GM23338 (cell line): Measurements from ENCODE around the gene AKAP13. TPM values are rescaled to one million over a fixed set of nuclear protein-coding genes. Genes with fewer than 3 reads are reported as not detected.

Source experiments
- ATAC-seq: fragments of 200-7000 bp; cut with Tn5 transposase; 3 replicates; pipeline ENCODE4 v1.9.1; 2020
- DNase-seq: peaks from one replicate; pipeline ENCODE4 v3.0.0-alpha.2; 2015; ENCODE audit warnings: low spot score
- H2AFZ ChIP-seq: fragments of 200-600 bp; sonication (generic); 2 replicates; pipeline ENCODE4 v1.8.0; 2016; ENCODE audit warnings: antibody characterized with exemption, mild to moderate bottlenecking, moderate library complexity
- H3F3A ChIP-seq: fragments of 200-600 bp; sonication (generic); replicated peaks from 2 replicates; pipeline ENCODE4 v1.8.0; 2017; ENCODE audit warnings: antibody characterized with exemption, mixed run types, low read depth
- H3K27ac ChIP-seq: fragments of 200-600 bp; sonication (generic); 2 replicates; pipeline ENCODE4 v1.6.1; 2016; ENCODE audit warnings: low read depth
- H3K27me3 ChIP-seq: fragments of 200-600 bp; sonication (generic); 2 replicates; pipeline ENCODE4 v1.8.0; 2016; ENCODE audit warnings: mild to moderate bottlenecking, mixed run types, moderate library complexity; ENCODE audit not compliant: insufficient read depth
- H3K36me3 ChIP-seq: fragments of 200-600 bp; sonication (generic); 2 replicates; pipeline ENCODE4 v1.8.0; 2016; ENCODE audit warnings: mild to moderate bottlenecking; ENCODE audit not compliant: insufficient read depth
- H3K4me1 ChIP-seq: fragments of 200-600 bp; sonication (generic); 2 replicates; pipeline ENCODE4 v1.8.0; 2016; ENCODE audit warnings: mild to moderate bottlenecking, moderate library complexity; ENCODE audit not compliant: insufficient read depth
- H3K4me2 ChIP-seq: fragments of 200-600 bp; sonication (generic); 2 replicates; pipeline ENCODE4 v1.7.1; 2017; ENCODE audit warnings: mixed run types
- H3K4me3 ChIP-seq: fragments of 200-600 bp; sonication (generic); 2 replicates; pipeline ENCODE4 v1.6.1; 2016; ENCODE audit warnings: mixed run types
- H3K79me2 ChIP-seq: fragments of 200-600 bp; sonication (generic); replicated peaks from 2 replicates; pipeline ENCODE4 v1.8.0; 2017; ENCODE audit warnings: mild to moderate bottlenecking; ENCODE audit not compliant: insufficient read depth
- H3K9me2 ChIP-seq: fragments of 200-600 bp; sonication (generic); 2 replicates; pipeline ENCODE4 v1.8.0; 2017; ENCODE audit not compliant: insufficient read depth
- H4K20me1 ChIP-seq: fragments of 200-600 bp; sonication (generic); replicated peaks from 2 replicates; pipeline ENCODE4 v1.8.0; 2017; ENCODE audit warnings: mild to moderate bottlenecking; ENCODE audit not compliant: insufficient read depth
- H3K27ac Mint-ChIP-seq: 2 replicates; pipeline ENCODE4 v1.8.0; 2020; ENCODE audit warnings: inconsistent platforms, mild to moderate bottlenecking, moderate library complexity, mixed read lengths
- H3K27me3 Mint-ChIP-seq: 3 replicates; pipeline ENCODE4 v1.8.0; 2022; ENCODE audit warnings: low read depth, mild to moderate bottlenecking, moderate library complexity, mixed read lengths, inconsistent platforms; ENCODE audit not compliant: insufficient read depth, poor library complexity
- H3K36me3 Mint-ChIP-seq: 3 replicates; pipeline ENCODE4 v1.8.0; 2021; ENCODE audit warnings: low read depth, mild to moderate bottlenecking, inconsistent platforms, moderate library complexity, mixed read lengths
- H3K4me1 Mint-ChIP-seq: 3 replicates; pipeline ENCODE4 v1.8.0; 2020; ENCODE audit warnings: mild to moderate bottlenecking, inconsistent platforms, mixed read lengths
- H3K4me3 Mint-ChIP-seq: 3 replicates; pipeline ENCODE4 v1.8.0; 2021; ENCODE audit warnings: moderate library complexity, mild to moderate bottlenecking, inconsistent platforms, mixed read lengths
- H3K9me3 Mint-ChIP-seq: 3 replicates; pipeline ENCODE4 v1.8.0; 2020; ENCODE audit warnings: moderate library complexity, mild to moderate bottlenecking, inconsistent platforms, mixed read lengths
- CREB1 ChIP-seq: fragments of 250-450 bp; sonication (Bioruptor Pico); IDR thresholded peaks from 2 replicates; pipeline ENCODE4 v1.5.0; 2020; ENCODE audit warnings: low read depth, mild to moderate bottlenecking, moderate library complexity
- CTCF ChIP-seq, 2 experiments: fragments of 200-600 bp in 1 of 2; sonication (generic) in 1 of 2; conservative IDR thresholded peaks; 2 replicates each; pipeline versions ENCODE4 v1.5.1 to v1.6.1; 2016 to 2017; ENCODE audit warnings: antibody characterized with exemption in 2 of 2, low read depth in 2 of 2, mild to moderate bottlenecking in 2 of 2, moderate library complexity in 1 of 2
- ETS1 ChIP-seq: IDR thresholded peaks from 2 replicates; pipeline ENCODE4 v1.6.1; 2016; ENCODE audit warnings: antibody characterized with exemption
- EZH2 ChIP-seq: fragments of 200-600 bp; sonication (generic); IDR thresholded peaks from one replicate; pipeline ENCODE4 v1.8.0; 2017; ENCODE audit warnings: antibody characterized with exemption, mild to moderate bottlenecking, low read depth; ENCODE audit not compliant: unreplicated experiment
- EZH2phosphoT487 ChIP-seq: fragments of 200-600 bp; sonication (generic); IDR thresholded peaks from one replicate; pipeline ENCODE4 v1.8.1; 2018; ENCODE audit warnings: antibody characterized with exemption; ENCODE audit not compliant: unreplicated experiment
- JUNB ChIP-seq: IDR thresholded peaks from one replicate; pipeline ENCODE4 v1.6.1; 2016; ENCODE audit warnings: antibody characterized with exemption; ENCODE audit not compliant: unreplicated experiment
- NANOG ChIP-seq: IDR thresholded peaks from 2 replicates; pipeline ENCODE4 v1.6.1; 2016; ENCODE audit warnings: antibody characterized with exemption, borderline replicate concordance
- POLR2AphosphoS5 ChIP-seq: IDR thresholded peaks from 2 replicates; pipeline ENCODE4 v1.6.1; 2016; ENCODE audit warnings: antibody characterized with exemption, low read depth
- STAT1 ChIP-seq: IDR thresholded peaks from one replicate; pipeline ENCODE4 v1.6.1; 2016; ENCODE audit warnings: antibody characterized with exemption; ENCODE audit not compliant: unreplicated experiment
- ZNF114 ChIP-seq: fragments of 250-450 bp; sonication (Bioruptor Pico); IDR thresholded peaks from 2 replicates; pipeline ENCODE4 v1.5.0; 2020; ENCODE audit warnings: mild to moderate bottlenecking, moderate library complexity
- ZNF331 ChIP-seq: fragments of 250-450 bp; sonication (Bioruptor Pico); IDR thresholded peaks from 2 replicates; pipeline ENCODE4 v1.5.0; 2020; ENCODE audit warnings: low read depth, mild to moderate bottlenecking, moderate library complexity
- polyA plus RNA-seq: library from polyadenylated mRNA; unstranded; fragments of >200 nt; fragmentation: Nextera tagmentation; extraction: Ambion mirVana; gene quantifications from 2 replicates; pipeline ENCODE4 v1.2.1, GENCODE V29; 2016
- total RNA-seq: library from RNA; depleted of rRNA; stranded (reverse); fragments of >200 nt; shearing (Covaris generic); gene quantifications from 2 replicates; pipeline ENCODE4 v1.2.3, GENCODE V29; 2014
- TF ChIP-seq, protein P1 (sequence below): fragments of 250-450 bp; sonication (Bioruptor Pico); IDR thresholded peaks from 2 replicates; pipeline ENCODE4 v1.5.0; 2020; ENCODE audit warnings: mild to moderate bottlenecking, moderate library complexity

Gene AKAP13
- total and polyA plus RNA-seq, 2 experiments from 2014 or later = 46.2 to 60.7 TPM

DNA sequence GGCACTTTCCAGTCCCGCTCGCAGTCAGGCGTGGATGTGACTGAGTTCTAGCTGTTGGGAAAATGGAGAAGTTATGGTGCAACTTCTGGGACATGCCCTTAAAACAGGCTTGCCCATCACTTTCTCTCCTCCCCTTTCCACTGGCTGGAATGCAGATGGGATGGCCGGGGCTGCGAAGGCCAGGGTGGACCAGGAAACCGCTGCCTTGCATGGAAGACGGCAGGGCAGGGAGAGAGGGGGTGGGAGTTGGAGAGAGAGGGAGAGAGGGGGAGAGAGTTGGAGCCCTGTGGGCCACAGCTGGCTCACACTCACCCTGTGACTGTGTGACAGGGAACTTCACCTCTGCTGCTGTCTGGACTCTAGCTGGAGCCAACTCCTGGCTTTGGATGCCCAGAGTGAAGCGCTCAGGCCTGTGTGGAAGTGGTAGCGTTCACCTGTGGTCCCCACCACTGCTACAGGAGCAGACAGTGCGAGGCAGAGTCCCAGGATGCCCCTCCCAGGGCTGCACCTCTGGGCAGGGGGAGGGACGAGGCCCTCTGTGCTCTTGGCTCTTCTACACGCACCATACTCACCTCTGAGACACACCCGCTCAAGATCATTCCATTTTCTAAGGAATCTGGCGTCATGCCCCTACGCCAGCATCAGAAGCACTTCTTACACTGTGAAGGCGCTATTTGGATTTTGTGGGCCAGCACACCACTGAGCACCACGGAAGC is 377.7 kb downstream of the AKAP13 start:
- no peak overlapping the region for H3K27ac ChIP-seq
- peaks cover 17% of the 10 kb centered on the region for H3K4me1 Mint-ChIP-seq
- H2AFZ ChIP-seq = no peak overlapping the region
- peaks cover 30% of the 10 kb centered on the region for H3K36me3 Mint-ChIP-seq
- H3K4me3 Mint-ChIP-seq = no peak overlapping the region
- TF ChIP-seq POLR2AphosphoS5 = no peak
- TF ChIP-seq JUNB = no peak
- TF ChIP-seq EZH2 = no peak
- H3K27me3 ChIP-seq = no peaks in the 10 kb centered on the region
- peaks cover 2% of the 10 kb centered on the region for H3K4me1 ChIP-seq
- no peaks in the 10 kb centered on the region for H3K9me2 ChIP-seq
- H3F3A ChIP-seq = peaks cover under 1% of the 10 kb centered on the region; the same call in 1 of the 2 replicates
- DNase-seq (no peak), ATAC-seq (no peak)
- no peaks in the 10 kb centered on the region; the same call in 1 of the 2 replicates for H3K36me3 ChIP-seq
- no peaks in the 10 kb centered on the region for H3K27me3 Mint-ChIP-seq
- no peak overlapping the region for H3K4me3 ChIP-seq
- H3K4me2 ChIP-seq = no peak overlapping the region
- peaks cover under 1% of the 10 kb centered on the region; the same call in 1 of the 2 replicates for H4K20me1 ChIP-seq
- H3K27ac Mint-ChIP-seq = no peak overlapping the region
- H3K9me3 Mint-ChIP-seq = no peaks in the 10 kb centered on the region
- H3K79me2 ChIP-seq = no peaks in the 10 kb centered on the region

DNA sequence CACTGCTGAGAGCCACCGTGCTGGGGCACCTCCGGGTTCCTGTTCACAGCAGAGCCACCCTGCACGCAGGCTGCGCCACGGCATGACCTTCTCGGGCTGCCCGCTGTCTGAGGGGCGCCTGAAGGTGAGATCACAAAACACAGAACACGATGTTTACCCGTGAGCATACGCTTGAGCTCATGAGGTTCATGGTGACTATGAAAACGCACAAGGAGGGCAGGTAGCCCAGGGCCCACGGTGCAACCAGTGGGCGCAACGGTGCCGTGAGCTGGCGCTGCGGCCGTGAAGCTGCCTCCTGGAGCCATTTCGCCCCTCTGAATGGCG is 378.2 kb downstream of the AKAP13 start:
- no peaks in the 10 kb centered on the region for H4K20me1 ChIP-seq
- no peak for DNase-seq
- H3K4me1 Mint-ChIP-seq = peaks cover 18% of the 10 kb centered on the region
- H3K27ac Mint-ChIP-seq = no peak overlapping the region
- H3K9me3 Mint-ChIP-seq = no peaks in the 10 kb centered on the region
- H3K36me3 Mint-ChIP-seq = peaks cover 31% of the 10 kb centered on the region
- no peaks in the 10 kb centered on the region for H3K9me2 ChIP-seq
- H3K79me2 ChIP-seq = no peaks in the 10 kb centered on the region
- H3K27ac ChIP-seq = no peak overlapping the region
- H3F3A ChIP-seq = no peaks in the 10 kb centered on the region
- no peaks in the 10 kb centered on the region; the same call in 1 of the 2 replicates for H3K36me3 ChIP-seq
- H3K4me3 ChIP-seq = no peak overlapping the region
- H3K4me2 ChIP-seq = no peak overlapping the region
- no peaks in the 10 kb centered on the region for H3K4me1 ChIP-seq
- H3K27me3 ChIP-seq = no peaks in the 10 kb centered on the region
- H2AFZ ChIP-seq = no peak overlapping the region
- no peak for ATAC-seq
- H3K27me3 Mint-ChIP-seq = peaks cover 2% of the 10 kb centered on the region
- H3K4me3 Mint-ChIP-seq = no peak overlapping the region
- no peak for TF ChIP-seq POLR2AphosphoS5
- TF ChIP-seq EZH2phosphoT487 = no peak
- TF ChIP-seq STAT1 = no peak
- no peak for TF ChIP-seq CREB1
- no peak for TF ChIP-seq ETS1
- no peak for TF ChIP-seq NANOG
- no peak for TF ChIP-seq CTCF (conservative IDR thresholded peaks at IDR 0.05; ENCODE audit: low read depth in 2 of 2)
- no peak for TF ChIP-seq ZNF331 (CRISPR knock-in tag)
- TF ChIP-seq, protein P1, sequence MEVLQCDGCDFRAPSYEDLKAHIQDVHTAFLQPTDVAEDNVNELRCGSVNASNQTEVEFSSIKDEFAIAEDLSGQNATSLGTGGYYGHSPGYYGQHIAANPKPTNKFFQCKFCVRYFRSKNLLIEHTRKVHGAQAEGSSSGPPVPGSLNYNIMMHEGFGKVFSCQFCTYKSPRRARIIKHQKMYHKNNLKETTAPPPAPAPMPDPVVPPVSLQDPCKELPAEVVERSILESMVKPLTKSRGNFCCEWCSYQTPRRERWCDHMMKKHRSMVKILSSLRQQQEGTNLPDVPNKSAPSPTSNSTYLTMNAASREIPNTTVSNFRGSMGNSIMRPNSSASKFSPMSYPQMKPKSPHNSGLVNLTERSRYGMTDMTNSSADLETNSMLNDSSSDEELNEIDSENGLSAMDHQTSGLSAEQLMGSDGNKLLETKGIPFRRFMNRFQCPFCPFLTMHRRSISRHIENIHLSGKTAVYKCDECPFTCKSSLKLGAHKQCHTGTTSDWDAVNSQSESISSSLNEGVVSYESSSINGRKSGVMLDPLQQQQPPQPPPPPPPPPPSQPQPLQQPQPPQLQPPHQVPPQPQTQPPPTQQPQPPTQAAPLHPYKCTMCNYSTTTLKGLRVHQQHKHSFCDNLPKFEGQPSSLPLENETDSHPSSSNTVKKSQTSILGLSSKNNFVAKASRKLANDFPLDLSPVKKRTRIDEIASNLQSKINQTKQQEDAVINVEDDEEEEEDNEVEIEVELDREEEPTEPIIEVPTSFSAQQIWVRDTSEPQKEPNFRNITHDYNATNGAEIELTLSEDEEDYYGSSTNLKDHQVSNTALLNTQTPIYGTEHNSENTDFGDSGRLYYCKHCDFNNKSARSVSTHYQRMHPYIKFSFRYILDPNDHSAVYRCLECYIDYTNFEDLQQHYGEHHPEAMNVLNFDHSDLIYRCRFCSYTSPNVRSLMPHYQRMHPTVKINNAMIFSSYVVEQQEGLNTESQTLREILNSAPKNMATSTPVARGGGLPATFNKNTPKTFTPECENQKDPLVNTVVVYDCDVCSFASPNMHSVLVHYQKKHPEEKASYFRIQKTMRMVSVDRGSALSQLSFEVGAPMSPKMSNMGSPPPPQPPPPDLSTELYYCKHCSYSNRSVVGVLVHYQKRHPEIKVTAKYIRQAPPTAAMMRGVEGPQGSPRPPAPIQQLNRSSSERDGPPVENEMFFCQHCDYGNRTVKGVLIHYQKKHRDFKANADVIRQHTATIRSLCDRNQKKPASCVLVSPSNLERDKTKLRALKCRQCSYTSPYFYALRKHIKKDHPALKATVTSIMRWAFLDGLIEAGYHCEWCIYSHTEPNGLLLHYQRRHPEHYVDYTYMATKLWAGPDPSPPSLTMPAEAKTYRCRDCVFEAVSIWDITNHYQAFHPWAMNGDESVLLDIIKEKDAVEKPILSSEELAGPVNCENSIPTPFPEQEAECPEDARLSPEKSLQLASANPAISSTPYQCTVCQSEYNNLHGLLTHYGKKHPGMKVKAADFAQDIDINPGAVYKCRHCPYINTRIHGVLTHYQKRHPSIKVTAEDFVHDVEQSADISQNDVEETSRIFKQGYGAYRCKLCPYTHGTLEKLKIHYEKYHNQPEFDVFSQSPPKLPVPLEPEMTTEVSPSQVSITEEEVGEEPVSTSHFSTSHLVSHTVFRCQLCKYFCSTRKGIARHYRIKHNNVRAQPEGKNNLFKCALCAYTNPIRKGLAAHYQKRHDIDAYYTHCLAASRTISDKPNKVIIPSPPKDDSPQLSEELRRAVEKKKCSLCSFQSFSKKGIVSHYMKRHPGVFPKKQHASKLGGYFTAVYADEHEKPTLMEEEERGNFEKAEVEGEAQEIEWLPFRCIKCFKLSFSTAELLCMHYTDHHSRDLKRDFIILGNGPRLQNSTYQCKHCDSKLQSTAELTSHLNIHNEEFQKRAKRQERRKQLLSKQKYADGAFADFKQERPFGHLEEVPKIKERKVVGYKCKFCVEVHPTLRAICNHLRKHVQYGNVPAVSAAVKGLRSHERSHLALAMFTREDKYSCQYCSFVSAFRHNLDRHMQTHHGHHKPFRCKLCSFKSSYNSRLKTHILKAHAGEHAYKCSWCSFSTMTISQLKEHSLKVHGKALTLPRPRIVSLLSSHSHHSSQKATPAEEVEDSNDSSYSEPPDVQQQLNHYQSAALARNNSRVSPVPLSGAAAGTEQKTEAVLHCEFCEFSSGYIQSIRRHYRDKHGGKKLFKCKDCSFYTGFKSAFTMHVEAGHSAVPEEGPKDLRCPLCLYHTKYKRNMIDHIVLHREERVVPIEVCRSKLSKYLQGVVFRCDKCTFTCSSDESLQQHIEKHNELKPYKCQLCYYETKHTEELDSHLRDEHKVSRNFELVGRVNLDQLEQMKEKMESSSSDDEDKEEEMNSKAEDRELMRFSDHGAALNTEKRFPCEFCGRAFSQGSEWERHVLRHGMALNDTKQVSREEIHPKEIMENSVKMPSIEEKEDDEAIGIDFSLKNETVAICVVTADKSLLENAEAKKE = no peak
- TF ChIP-seq JUNB = no peak
- no peak for TF ChIP-seq ZNF114 (CRISPR knock-in tag)
- no peak for TF ChIP-seq EZH2
